Activated naive CD4-positive, alpha-beta T cell treated with anti-CD3 and anti-CD28 coated beads for 36 hours (primary cell): ENCODE data around the gene SAPCD1. TPM values are rescaled to one million over a fixed set of nuclear protein-coding genes. Genes with fewer than 3 reads are reported as not detected.

Experiments
- CTCF ChIA-PET: fragments of 350-600 bp; sonication (Branson Sonifier 250); formaldehyde crosslinking; loops from one replicate; lab custom pipeline; 2021; ENCODE audit warnings: antibody characterized with exemption; lab: Charles Lee
- DNase-seq: peaks from one replicate; pipeline ENCODE4 v3.0.0-alpha.2; 2020
- H3K27ac Mint-ChIP-seq: one replicate; pipeline ENCODE4 v1.8.0; 2021; ENCODE audit warnings: mild to moderate bottlenecking, mixed read lengths
- H3K27me3 Mint-ChIP-seq: one replicate; pipeline ENCODE4 v1.8.0; 2021; ENCODE audit warnings: low read depth, mixed read lengths
- H3K36me3 Mint-ChIP-seq: one replicate; pipeline ENCODE4 v1.8.0; 2021; ENCODE audit warnings: low read depth, mixed read lengths
- H3K4me1 Mint-ChIP-seq: one replicate; pipeline ENCODE4 v1.8.0; 2021; ENCODE audit warnings: low read depth, mixed read lengths
- H3K4me3 Mint-ChIP-seq: one replicate; pipeline ENCODE4 v1.8.0; 2021; ENCODE audit warnings: mild to moderate bottlenecking, moderate library complexity, mixed read lengths
- H3K9me3 Mint-ChIP-seq: one replicate; pipeline ENCODE4 v1.8.0; 2021; ENCODE audit warnings: mixed read lengths
- intact Hi-C: fragments of 100-400 bp; cut with micrococcal nuclease; formaldehyde crosslinking; loops from one replicate; pipeline ENCODE4 v1.15.1; 2023
- total RNA-seq, 2 experiments: library from RNA; stranded (reverse); gene quantifications; one replicate each; pipeline ENCODE4 v1.2.3, GENCODE V29; 2021

SAPCD1 gene
- total RNA-seq, 2 experiments from 2014 or later: 9.8 to 10.5 TPM

- no peak for DNase-seq
- Mint-ChIP-seq H3K4me1 (peaks cover 31% of the 10 kb centered on the region), H3K27ac (no peak overlapping the region), H3K4me3 (no peak overlapping the region), H3K9me3 (no peaks in the 10 kb centered on the region), H3K27me3 (no peaks in the 10 kb centered on the region), H3K36me3 (peaks cover 3% of the 10 kb centered on the region)
- CTCF ChIA-PET: interaction anchor here (1.0 kb wide), 1 partner anchor 46 kb away, joined by 4 read pairs; no protein-coding TSS in a partner anchor
- intact Hi-C loops: no loop called here
These were observed 38.3 kb upstream of the SAPCD1 start for GRCh38 chr6:31723980-31724691.

DNA sequence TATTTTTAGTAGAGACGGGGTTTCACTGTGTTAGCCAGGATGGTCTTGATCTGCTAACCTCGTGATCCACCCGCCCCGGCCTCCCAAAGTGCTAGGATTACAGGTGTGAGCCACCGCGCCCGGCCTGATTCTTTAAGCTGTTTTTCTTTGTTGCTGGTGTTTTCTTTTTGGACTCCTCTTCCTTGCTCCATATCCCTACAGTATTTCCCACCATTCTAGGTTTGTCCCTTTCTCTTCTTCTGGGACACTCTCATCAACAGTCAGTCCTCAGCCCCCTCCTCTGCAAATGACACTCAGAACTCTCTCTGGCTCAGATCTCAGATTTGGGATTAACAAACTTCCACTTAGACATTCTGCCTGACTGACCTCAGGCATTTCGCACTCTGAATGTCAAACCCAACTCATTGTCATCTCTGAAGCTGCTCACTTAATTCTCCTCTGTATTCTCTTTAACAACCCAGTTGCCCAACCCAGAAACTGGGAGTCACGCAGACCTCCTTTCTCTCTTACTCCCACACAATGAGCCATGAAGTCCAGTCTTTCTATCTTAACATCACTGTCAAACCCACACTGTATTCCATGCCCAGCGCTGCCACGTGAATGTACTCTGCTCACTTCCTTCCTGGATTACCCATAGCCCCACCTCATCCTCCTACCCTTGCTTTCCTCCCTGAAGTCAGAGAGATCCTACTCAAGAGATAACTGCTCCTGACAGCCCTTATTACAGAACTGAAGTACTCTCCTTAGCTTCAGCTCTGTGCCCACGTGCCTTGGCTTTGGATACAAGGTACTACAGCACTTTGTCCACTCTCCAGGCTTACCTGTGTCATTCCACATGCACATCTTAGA, 36.7 kb upstream of the SAPCD1 start:
- H3K4me1 Mint-ChIP-seq: peaks cover 44% of the 10 kb centered on the region

DNA sequence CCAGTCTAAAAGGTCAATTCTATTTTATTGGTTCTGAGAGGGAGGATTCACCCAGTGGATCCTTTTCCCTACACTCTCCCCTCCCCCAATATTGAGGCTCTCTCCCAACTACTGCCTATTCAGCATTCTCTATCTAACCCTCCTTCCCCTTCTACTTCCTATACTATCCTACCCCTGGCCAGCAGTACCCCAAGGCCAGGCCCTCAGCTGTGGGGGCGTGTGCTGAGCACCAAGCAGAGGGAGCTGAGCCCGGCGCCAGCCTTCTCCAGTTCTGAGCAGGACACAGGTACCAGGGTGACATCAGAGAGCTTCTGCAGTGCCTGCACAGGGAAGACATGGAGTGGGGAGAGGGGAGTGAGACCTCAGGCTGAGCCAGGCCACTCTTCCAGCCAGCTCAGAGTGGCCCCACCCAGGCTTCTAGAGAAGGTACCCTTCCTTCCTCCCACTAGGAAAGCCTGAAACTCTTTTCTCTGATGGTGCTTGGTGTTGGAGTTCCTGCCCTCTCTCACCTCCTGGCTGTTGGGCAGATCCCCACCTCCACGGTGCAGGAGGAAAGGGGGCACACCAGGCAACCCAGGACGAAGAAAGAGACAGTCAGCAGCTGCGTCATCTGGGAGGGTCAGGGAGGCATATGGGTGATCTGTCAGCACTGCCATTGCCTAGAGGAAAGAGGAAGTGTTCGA, 35.3 kb upstream of the SAPCD1 start:
- Mint-ChIP-seq H3K27ac (peak overlapping the region; percentile 55), H3K36me3 (peaks cover 9% of the 10 kb centered on the region), H3K4me1 (peaks cover 46% of the 10 kb centered on the region), H3K4me3 (no peak overlapping the region), H3K27me3 (no peaks in the 10 kb centered on the region), H3K9me3 (no peaks in the 10 kb centered on the region)
- intact Hi-C loops: no loop called here
- CTCF ChIA-PET: interaction anchor here (0.6 to 3.4 kb wide), 7 partner anchors 10 to 196 kb away, joined by 3 to 22 read pairs (median 3); partner anchors contain the start of genes ABHD16A and CLIC1
- DNase-seq: peak; percentile 57

More for the DNA sequence above, 36.7 kb upstream of the SAPCD1 start:
- H3K27ac Mint-ChIP-seq: no peak overlapping the region
- peaks cover 3% of the 10 kb centered on the region for H3K36me3 Mint-ChIP-seq
- no peak overlapping the region for H3K4me3 Mint-ChIP-seq
- DNase-seq: no peak
- intact Hi-C loops: no loop called here
- CTCF ChIA-PET: interaction anchor here (0.7 to 2.2 kb wide), 3 partner anchors 9 to 92 kb away, joined by 3 to 5 read pairs (median 4); no protein-coding TSS in a partner anchor
- no peaks in the 10 kb centered on the region for H3K27me3 Mint-ChIP-seq
- no peaks in the 10 kb centered on the region for H3K9me3 Mint-ChIP-seq

GRCh38 chr6:31727717-31728671, 34.5 kb upstream of the SAPCD1 start:
- CTCF ChIA-PET: interaction anchor here (0.6 to 3.4 kb wide), 9 partner anchors 9 to 195 kb away, joined by 3 to 22 read pairs (median 3); partner anchors contain the start of genes ABHD16A and CLIC1
- Mint-ChIP-seq H3K27me3 (no peaks in the 10 kb centered on the region), H3K4me1 (peaks cover 46% of the 10 kb centered on the region)

DNA sequence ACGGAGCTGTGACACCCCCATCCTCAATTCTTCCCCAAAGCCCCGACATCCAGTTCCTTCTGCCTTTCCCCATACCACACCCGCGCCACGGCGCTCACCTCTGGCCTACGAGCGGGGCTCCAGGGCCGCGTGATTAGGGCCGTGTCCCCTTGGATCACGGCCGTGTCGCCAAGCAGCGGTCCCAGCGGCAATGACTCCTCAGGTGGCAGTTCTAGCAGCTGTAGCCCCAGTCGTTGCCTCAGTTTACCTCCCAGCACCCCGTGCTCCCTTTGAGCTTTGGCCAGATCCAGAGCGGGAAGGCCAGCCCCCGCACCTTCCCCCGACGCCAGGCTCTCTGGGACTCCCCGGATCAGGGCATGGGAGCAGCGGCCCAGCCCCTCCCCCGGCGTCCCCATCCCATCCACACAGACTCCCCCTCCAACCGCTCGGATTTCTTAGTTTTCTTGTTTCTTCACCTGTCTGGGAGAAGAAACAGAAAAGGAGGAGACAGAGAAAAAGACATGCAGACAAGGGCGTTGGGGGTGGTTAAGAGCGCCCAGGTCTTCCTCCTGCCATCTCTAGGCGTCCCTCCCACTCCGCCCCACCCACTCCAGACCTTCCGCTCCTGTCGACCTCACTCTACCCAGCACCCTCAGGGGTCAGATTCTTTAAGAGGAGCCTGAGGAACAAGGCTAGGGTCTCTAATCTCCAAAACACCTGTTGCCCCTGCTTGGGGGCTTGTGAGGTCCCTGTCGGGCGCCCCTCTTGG, 33.5 kb upstream of the SAPCD1 start, which contains the start of gene DDAH2:
Gene DDAH2 (minus strand): TSS at position 533 of the 748 bp plus-strand sequence. CDS start 138 bp downstream, at position 395.
- H3K4me1 Mint-ChIP-seq: peaks cover 54% of the 10 kb centered on the region
- H3K27ac Mint-ChIP-seq: peak within 1 kb of the TSS; percentile 72
- peaks cover 20% of the 10 kb centered on the region for H3K36me3 Mint-ChIP-seq
- no peaks in the 10 kb centered on the region for H3K27me3 Mint-ChIP-seq
- intact Hi-C loops: loop anchor here (1.0 to 2.0 kb wide), 4 partner anchors 9 to 101 kb away; partner anchors contain the start of gene VARS1
- H3K9me3 Mint-ChIP-seq: no peaks in the 10 kb centered on the region
- CTCF ChIA-PET: interaction anchor here (0.8 to 3.4 kb wide), 12 partner anchors 9 to 102 kb away, joined by 3 to 22 read pairs (median 4); partner anchors contain the start of genes CLIC1, LSM2, LY6G6D and MSH5
- no peak for DNase-seq
- peak within 1 kb of the TSS; percentile 79 for H3K4me3 Mint-ChIP-seq

More at GRCh38 chr6:31727717-31728671, 34.5 kb upstream of the SAPCD1 start:
- no peaks in the 10 kb centered on the region for H3K9me3 Mint-ChIP-seq
- H3K27ac Mint-ChIP-seq: peak overlapping the region; percentile 55
- DNase-seq: no peak
- intact Hi-C loops: loop anchor here (2.0 kb wide), 1 partner anchor 67 kb away; the partner anchor contains the start of gene VARS1
- no peak overlapping the region for H3K4me3 Mint-ChIP-seq
- H3K36me3 Mint-ChIP-seq: peaks cover 10% of the 10 kb centered on the region

GRCh38 chr6:31729515-31729978, 32.9 kb upstream of the SAPCD1 start:
- Mint-ChIP-seq H3K27me3 (no peaks in the 10 kb centered on the region), H3K36me3 (peaks cover 25% of the 10 kb centered on the region), H3K9me3 (no peaks in the 10 kb centered on the region), H3K4me3 (peak overlapping the region; percentile 79), H3K27ac (peak overlapping the region; percentile 72), H3K4me1 (peaks cover 59% of the 10 kb centered on the region)
- CTCF ChIA-PET: interaction anchor here (0.7 to 3.4 kb wide), 14 partner anchors 8 to 223 kb away, joined by 3 to 22 read pairs (median 4); partner anchors contain the start of genes CLIC1, GPANK1, LSM2 and LY6G6D
- DNase-seq: peak; percentile 81
- intact Hi-C loops: loop anchor here (1.0 to 2.0 kb wide), 4 partner anchors 9 to 101 kb away; partner anchors contain the start of gene VARS1

- H3K4me3 Mint-ChIP-seq: peak overlapping the region; percentile 79
- peaks cover 60% of the 10 kb centered on the region for H3K4me1 Mint-ChIP-seq
- DNase-seq: peak; percentile 60
- H3K27me3 Mint-ChIP-seq: no peaks in the 10 kb centered on the region
- H3K9me3 Mint-ChIP-seq: no peaks in the 10 kb centered on the region
- peaks cover 30% of the 10 kb centered on the region for H3K36me3 Mint-ChIP-seq
- intact Hi-C loops: loop anchor here (1.0 to 2.0 kb wide), 4 partner anchors 8 to 100 kb away; partner anchors contain the start of gene VARS1
- peak overlapping the region; percentile 50 for H3K27ac Mint-ChIP-seq
- CTCF ChIA-PET: interaction anchor here (0.7 to 3.4 kb wide), 14 partner anchors 7 to 222 kb away, joined by 3 to 22 read pairs (median 4); partner anchors contain the start of genes CLIC1, GPANK1, LSM2 and LY6G6D
These were observed 32.4 kb upstream of the SAPCD1 start for GRCh38 chr6:31729979-31730630.

- H3K4me3 Mint-ChIP-seq: peak overlapping the region; percentile 79
- CTCF ChIA-PET: interaction anchor here (0.7 to 2.9 kb wide), 9 partner anchors 10 to 222 kb away, joined by 3 to 12 read pairs (median 4); partner anchors contain the start of genes LSM2, LY6G6D and MSH5
- H3K27me3 Mint-ChIP-seq: no peaks in the 10 kb centered on the region
- peaks cover 58% of the 10 kb centered on the region for H3K4me1 Mint-ChIP-seq
- intact Hi-C loops: no loop called here
- H3K9me3 Mint-ChIP-seq: no peaks in the 10 kb centered on the region
- peaks cover 33% of the 10 kb centered on the region for H3K36me3 Mint-ChIP-seq
- DNase-seq: no peak
- peak overlapping the region; percentile 50 for H3K27ac Mint-ChIP-seq
These were observed 31.8 kb upstream of the SAPCD1 start for GRCh38 chr6:31730631-31731086.

DNA sequence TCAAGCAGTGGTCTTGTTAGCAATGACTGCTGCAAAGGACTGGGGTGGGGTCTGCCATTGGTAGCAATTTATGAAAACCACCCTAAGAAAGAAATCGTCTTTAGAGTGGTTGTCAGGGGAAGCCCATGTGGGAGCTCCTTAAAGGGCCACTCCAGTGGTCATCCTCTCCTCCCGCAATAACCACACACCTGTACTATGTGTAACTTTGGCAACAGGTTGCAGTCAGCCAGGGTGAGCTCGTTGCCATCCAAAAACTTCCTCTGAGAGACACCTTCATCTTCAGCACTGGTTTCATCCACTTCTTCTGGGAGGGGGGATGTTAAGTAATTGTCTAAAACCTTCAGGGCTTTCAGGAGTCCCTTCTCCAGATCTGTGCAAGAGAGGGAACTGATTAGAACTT, 30.4 kb upstream of the SAPCD1 start:
- peak overlapping the region; percentile 1 for H3K27ac Mint-ChIP-seq
- H3K9me3 Mint-ChIP-seq: no peaks in the 10 kb centered on the region
- CTCF ChIA-PET: interaction anchor here (1.0 to 2.9 kb wide), 2 partner anchors 17 to 38 kb away, joined by 4 to 12 read pairs; partner anchors contain the start of gene LY6G6D
- H3K27me3 Mint-ChIP-seq: no peaks in the 10 kb centered on the region
- H3K36me3 Mint-ChIP-seq: peaks cover 37% of the 10 kb centered on the region
- H3K4me3 Mint-ChIP-seq: no peak overlapping the region
- DNase-seq: no peak
- H3K4me1 Mint-ChIP-seq: peaks cover 51% of the 10 kb centered on the region
- intact Hi-C loops: no loop called here
